Endothelial cell of umbilical vein (primary cell): ENCODE results near the gene RANBP1. TPM values are rescaled to one million over a fixed set of nuclear protein-coding genes. Genes with fewer than 3 reads are reported as not detected.

Experiments
- BruUV-seq: library from RNA; stranded (reverse); fragments of 400-500 nt; replicated peaks from 2 replicates; lab custom pipeline; 2021; lab: Mats Ljungman, UMichigan
- CTCF ChIA-PET: fragments of 300-600, 350-600 bp; sonication (Branson Sonifier 250); formaldehyde crosslinking; loops from one replicate; lab custom pipeline; 2021; ENCODE audit warnings: antibody characterized with exemption, inconsistent platforms; lab: Charles Lee
- POLR2A ChIA-PET: fragments of 300-600, 350-600 bp; sonication (Branson Sonifier 250); formaldehyde crosslinking; loops from one replicate; lab custom pipeline; 2021; ENCODE audit warnings: antibody characterized with exemption, inconsistent platforms; lab: Charles Lee
- DNase-seq: peaks from one replicate; pipeline ENCODE4 v3.0.0-alpha.2; 2011; ENCODE audit warnings: low read depth, low spot score
- FAIRE-seq: peaks from 2 replicates; lab custom pipeline; 2011; peaks lifted over from hg19 to GRCh38; lab: Jason Lieb, UNC
- H2AFZ ChIP-seq: 2 replicates; pipeline ENCODE4 v1.6.0; 2012; ENCODE audit warnings: low read depth, low read length, control low read depth, inconsistent platforms
- H3K27ac ChIP-seq: 2 replicates; pipeline ENCODE4 v1.5.1; 2011; ENCODE audit warnings: low read depth, mild to moderate bottlenecking, control low read depth, low read length, moderate library complexity; ENCODE audit not compliant: insufficient read depth
- H3K27me3 ChIP-seq, 2 experiments: 2 replicates each; pipeline versions ENCODE4 v1.6.0 to v1.6.1; 2011; ENCODE audit warnings: low read length in 2 of 2, mixed read lengths in 1 of 2; ENCODE audit not compliant: control insufficient read depth in 2 of 2, insufficient read depth in 2 of 2
- H3K36me3 ChIP-seq, 2 experiments: 2 replicates in 1 of 2; 3 replicates in 1 of 2; pipeline ENCODE4 v1.5.1; 2011; ENCODE audit warnings: low read length in 2 of 2, mild to moderate bottlenecking in 1 of 2, moderate library complexity in 1 of 2; ENCODE audit not compliant: control insufficient read depth in 2 of 2, insufficient read depth in 2 of 2; ENCODE audit errors: extremely low read depth in 1 of 2
- H3K4me1 ChIP-seq: 3 replicates; pipeline ENCODE4 v1.5.1; 2011; ENCODE audit warnings: mild to moderate bottlenecking, low read length; ENCODE audit not compliant: control insufficient read depth, insufficient read depth; ENCODE audit errors: extremely low read depth
- H3K4me2 ChIP-seq: 2 replicates; pipeline ENCODE4 v1.6.1; 2011; ENCODE audit warnings: low read length, control low read depth, mixed read lengths; ENCODE audit not compliant: insufficient read depth
- H3K4me3 ChIP-seq, 3 experiments: fragments of 200-600 bp in 1 of 3; sonication (generic), shearing (Covaris generic) in 1 of 3; replicated peaks in 1 of 3; 2 replicates each; pipeline ENCODE4 v1.5.1; 2011 to 2016; ENCODE audit warnings: control low read depth in 3 of 3, low read length in 3 of 3, mild to moderate bottlenecking in 2 of 3, inconsistent platforms in 1 of 3, low read depth in 1 of 3, moderate library complexity in 1 of 3; ENCODE audit not compliant: insufficient read depth in 1 of 3
- H3K79me2 ChIP-seq: 2 replicates; pipeline ENCODE4 v1.6.0; 2012; ENCODE audit warnings: low read length, inconsistent platforms; ENCODE audit not compliant: control insufficient read depth, insufficient read depth
- H3K9ac ChIP-seq: replicated peaks from 2 replicates; pipeline ENCODE3; 2011; ENCODE audit warnings: low read length, control low read depth; ENCODE audit not compliant: insufficient read depth; ENCODE audit errors: extremely low read depth
- H3K9me1 ChIP-seq: replicated peaks from 3 replicates; pipeline ENCODE4 v1.6.0; 2011; ENCODE audit warnings: mild to moderate bottlenecking, low read length; ENCODE audit not compliant: control insufficient read depth, insufficient read depth; ENCODE audit errors: extremely low read depth
- H3K9me3 ChIP-seq: replicated peaks from 2 replicates; pipeline ENCODE4 v1.5.1; 2012; ENCODE audit warnings: low read length, inconsistent platforms; ENCODE audit not compliant: control insufficient read depth, insufficient read depth
- H4K20me1 ChIP-seq: replicated peaks from 2 replicates; pipeline ENCODE3; 2011; ENCODE audit warnings: mild to moderate bottlenecking, low read length; ENCODE audit not compliant: control insufficient read depth, insufficient read depth; ENCODE audit errors: extremely low read depth
- CTCF ChIP-seq, 2 donors: IDR thresholded peaks; 1 replicate in 1 of 2; 2 replicates in 1 of 2; pipeline ENCODE4 v1.5.1; 2011; ENCODE audit warnings: low read length in 2 of 2, mild to moderate bottlenecking in 2 of 2, moderate library complexity in 2 of 2, control low read depth in 1 of 2, inconsistent platforms in 1 of 2, low read depth in 1 of 2; ENCODE audit not compliant: insufficient read depth in 1 of 2; ENCODE audit errors: extremely low read depth in 1 of 2
- GATA2 ChIP-seq: IDR thresholded peaks from 2 replicates; pipeline ENCODE4 v1.7.0; 2011; ENCODE audit warnings: low read depth, mild to moderate bottlenecking, moderate library complexity, mixed read lengths, low read length; ENCODE audit not compliant: insufficient read length, insufficient read depth
- MAX ChIP-seq: IDR thresholded peaks from 2 replicates; pipeline ENCODE4 v1.6.1; 2011; ENCODE audit not compliant: insufficient read depth, insufficient read length
- POLR2A ChIP-seq: IDR thresholded peaks from 2 replicates; pipeline ENCODE4 v1.6.1; 2012; ENCODE audit warnings: low read depth, mild to moderate bottlenecking, control low read depth, low read length
- dilution Hi-C: fragments of 300-500 bp; cut with MboI; formaldehyde crosslinking; loops from one replicate; pipeline ENCODE4 v1.15.0; 2019; ENCODE audit warnings: low sequenced_read_pairs; ENCODE audit not compliant: extremely low pct_ligation_motif_present
- intact Hi-C: fragments of 100-400 bp; cut with micrococcal nuclease; formaldehyde crosslinking; loops from one replicate; pipeline ENCODE4 v1.10.0; 2022
- polyA plus RNA-seq, 4 experiments: library from polyadenylated mRNA; depleted of rRNA in 3 of 4; stranded (reverse) in 3 of 4; unstranded in 1 of 4; fragments of >200 nt; gene quantifications; 2 replicates each; pipeline versions ENCODE4 v1.2.1 to v1.2.3, GENCODE V29; 2011 to 2012; ENCODE audit warnings: missing spikeins in 1 of 4
- total RNA-seq: library from RNA; stranded (reverse); gene quantifications from 2 replicates; pipeline ENCODE4 v1.2.3, GENCODE V29; 2021

RANBP1 gene
- total and polyA plus RNA-seq, 2 donors (not counting 3 experiments of a cell fraction or from before 2014, with no cell fraction given) = 228 to 247 TPM

- H3K9ac ChIP-seq = no peak overlapping the region
- dilution Hi-C loops = no loop called here
These were observed 49.5 kb downstream of the RANBP1 start for GRCh38 chr22:20165421-20165820.

More at GRCh38 chr22:20165421-20165820, 49.5 kb downstream of the RANBP1 start:
- no peaks in the 10 kb centered on the region for H3K4me1 ChIP-seq
- no TSS peak for BruUV-seq
- H3K4me3 ChIP-seq = no peak overlapping the region
- no peak overlapping the region for H3K27ac ChIP-seq
- CTCF ChIA-PET = no interaction called here
- no peaks in the 10 kb centered on the region for H3K9me3 ChIP-seq
- POLR2A ChIA-PET = no interaction called here
- no peak for FAIRE-seq
- no peaks in the 10 kb centered on the region for H3K36me3 ChIP-seq
- intact Hi-C loops = no loop called here
- no peaks in the 10 kb centered on the region for H4K20me1 ChIP-seq
- no peaks in the 10 kb centered on the region for H3K9me1 ChIP-seq
- no peak for DNase-seq
- H2AFZ ChIP-seq = no peak overlapping the region
- no peak overlapping the region for H3K4me2 ChIP-seq
- no peaks in the 10 kb centered on the region for H3K27me3 ChIP-seq
- no peaks in the 10 kb centered on the region for H3K79me2 ChIP-seq
- no peak for TF ChIP-seq GATA2
- TF ChIP-seq MAX = no peak
- TF ChIP-seq CTCF (IDR thresholded peaks at IDR 0.05; ENCODE audit: extremely low read depth in 1 of 2, insufficient read depth in 1 of 2, low read depth in 1 of 2, low read length in 2 of 2) = no peak
- no peak for TF ChIP-seq POLR2A
